K562 (cell line): ENCODE results near the gene DNAAF3. TPM values are rescaled to one million over a fixed set of nuclear protein-coding genes. Genes with fewer than 3 reads are reported as not detected.

ENCODE experiments used
- ATF1 ChIP-seq, 2 experiments: fragments of 450-650 bp in 1 of 2; IDR thresholded peaks; 2 replicates each; pipeline ENCODE4 v1.6.1; 2016; ENCODE audit warnings: missing compliant biosample characterization in 1 of 2, missing genetic modification characterization in 1 of 2
- EP300 ChIP-seq: IDR thresholded peaks from 2 replicates; pipeline ENCODE4 v1.6.1; 2012; ENCODE audit warnings: low read length, improper control_type of control experiment
- EP400 ChIP-seq: fragments of 450-650 bp; IDR thresholded peaks from 2 replicates; pipeline ENCODE4 v1.6.1; 2017; ENCODE audit warnings: antibody characterized with exemption, mild to moderate bottlenecking, moderate library complexity
- ESRRA ChIP-seq: fragments of 450-650 bp; IDR thresholded peaks from 2 replicates; pipeline ENCODE4 v1.6.1; 2014; ENCODE audit warnings: low read depth, mild to moderate bottlenecking, moderate library complexity, borderline replicate concordance
- FOXK2 ChIP-seq, 2 experiments: fragments of 450-650 bp; IDR thresholded peaks in 1 of 2; conservative IDR thresholded peaks in 1 of 2; 2 replicates each; pipeline ENCODE4 v1.6.1; 2016; ENCODE audit warnings: low read depth in 2 of 2, mild to moderate bottlenecking in 1 of 2
- GATA2 ChIP-seq: sonication (generic); formaldehyde crosslinking; IDR thresholded peaks from 2 replicates; pipeline ENCODE4 v1.4.0; 2020; ENCODE audit warnings: mild to moderate bottlenecking, missing genetic modification reagents
- HMG20A ChIP-seq: fragments of 450-650 bp; formaldehyde crosslinking; conservative IDR thresholded peaks from 2 replicates; pipeline ENCODE4 v1.4.0; 2020; ENCODE audit warnings: mild to moderate bottlenecking, mixed read lengths
- HSF4 ChIP-seq: fragments of 250-450 bp; sonication (Bioruptor Pico); IDR thresholded peaks from 2 replicates; pipeline ENCODE4 v2.1.2; 2022; ENCODE audit warnings: mild to moderate bottlenecking, moderate library complexity, borderline replicate concordance
- JUN ChIP-seq, 2 experiments: sonication (generic) in 1 of 2; formaldehyde crosslinking in 1 of 2; IDR thresholded peaks; 2 replicates each; pipeline versions ENCODE4 v1.6.1 to v1.8.0; 2012 to 2022; ENCODE audit warnings: borderline replicate concordance in 2 of 2, mild to moderate bottlenecking in 2 of 2, improper control_type of control experiment in 1 of 2, low read depth in 1 of 2, low read length in 1 of 2, missing genetic modification reagents in 1 of 2
- L3MBTL2 ChIP-seq: fragments of 450-650 bp; IDR thresholded peaks from 2 replicates; pipeline ENCODE4 v1.6.1; 2016; ENCODE audit warnings: mild to moderate bottlenecking, moderate library complexity
- NCOA4 ChIP-seq: fragments of 450-650 bp; IDR thresholded peaks from 2 replicates; pipeline ENCODE4 v1.6.1; 2018; ENCODE audit warnings: mild to moderate bottlenecking; ENCODE audit not compliant: partially characterized antibody
- NR2C2 ChIP-seq, 2 experiments: fragments of 200-800 bp in 1 of 2; sonication (Bioruptor generic) in 1 of 2; sonication (generic) in 1 of 2; formaldehyde crosslinking in 1 of 2; IDR thresholded peaks; 2 replicates each; pipeline versions ENCODE4 v1.6.1 to v1.8.0; 2016 to 2022; ENCODE audit warnings: mild to moderate bottlenecking in 1 of 2, missing compliant biosample characterization in 1 of 2, missing genetic modification characterization in 1 of 2, missing genetic modification reagents in 1 of 2
- PHF20 ChIP-seq: fragments of 450-650 bp; IDR thresholded peaks from 2 replicates; pipeline ENCODE4 v1.6.1; 2018; ENCODE audit not compliant: partially characterized antibody
- RBM17 ChIP-seq: fragments of 200-400 bp; formaldehyde crosslinking; IDR thresholded peaks from 2 replicates; pipeline ENCODE4 v1.6.1; 2017; ENCODE audit warnings: low read depth, mild to moderate bottlenecking, low read length, borderline replicate concordance
- RBM22 ChIP-seq: fragments of 200-400 bp; formaldehyde crosslinking; IDR thresholded peaks from 2 replicates; pipeline ENCODE4 v1.6.1; 2018; ENCODE audit warnings: low read length, low read depth; ENCODE audit not compliant: poor library complexity, severe bottlenecking
- SMARCA5 ChIP-seq: fragments of 450-650 bp; IDR thresholded peaks from 2 replicates; pipeline ENCODE4 v1.6.1; 2016
- ZNF224 ChIP-seq: sonication (generic); formaldehyde crosslinking; IDR thresholded peaks from 2 replicates; pipeline ENCODE4 v1.8.0; 2022; ENCODE audit warnings: mild to moderate bottlenecking, missing genetic modification reagents
- ZNF766 ChIP-seq: fragments of 200-800 bp; sonication (Bioruptor generic); conservative IDR thresholded peaks from 2 replicates; pipeline ENCODE4 v1.6.1; 2016; ENCODE audit warnings: missing genetic modification characterization, missing compliant biosample characterization
- ZNF780A ChIP-seq: fragments of 250-450 bp; sonication (Bioruptor Pico); IDR thresholded peaks from 2 replicates; pipeline ENCODE4 v1.5.0; 2021; ENCODE audit warnings: mild to moderate bottlenecking
- polyA plus RNA-seq, 8 experiments: library from polyadenylated mRNA; depleted of rRNA in 4 of 8; stranded (reverse) in 5 of 8; unstranded in 3 of 8; fragments of >200 nt; fragmentation: Nextera tagmentation in 2 of 8; fragmentation: Illumina TruSeq in 1 of 8; extraction: Ambion mirVana in 2 of 8; extraction: Trizol in 1 of 8; gene quantifications; 2 replicates each; pipeline versions ENCODE4 v1.2.1 to v1.2.3, GENCODE V29; 2011 to 2014; ENCODE audit warnings: inconsistent platforms in 1 of 8, missing spikeins in 1 of 8
- total RNA-seq, 7 experiments: library from RNA; depleted of rRNA in 6 of 7; stranded (reverse); fragments of >200 nt in 6 of 7; fragmentation: Illumina TruSeq in 2 of 7; extraction: Trizol in 2 of 7; gene quantifications; 2 replicates each; pipeline versions ENCODE4 v1.2.1 to v1.2.3, GENCODE V29; 2011 to 2021; ENCODE audit warnings: low replicate concordance in 1 of 7
- TF ChIP-seq, protein P1 (sequence below), 2 experiments: fragments of 450-650 bp in 1 of 2; sonication (generic) in 1 of 2; formaldehyde crosslinking in 1 of 2; IDR thresholded peaks; 2 replicates each; pipeline versions ENCODE4 v1.7.1 to v1.9.0; 2016 to 2022; ENCODE audit warnings: inconsistent platforms in 1 of 2, mild to moderate bottlenecking in 1 of 2, missing genetic modification reagents in 1 of 2

DNAAF3 gene
- total and polyA plus RNA-seq, 9 of the 15 experiments (the other 6 are each of a cell fraction or from before 2014, with no cell fraction given), result 21.6 to 61.5 (median 43.0) TPM

DNA sequence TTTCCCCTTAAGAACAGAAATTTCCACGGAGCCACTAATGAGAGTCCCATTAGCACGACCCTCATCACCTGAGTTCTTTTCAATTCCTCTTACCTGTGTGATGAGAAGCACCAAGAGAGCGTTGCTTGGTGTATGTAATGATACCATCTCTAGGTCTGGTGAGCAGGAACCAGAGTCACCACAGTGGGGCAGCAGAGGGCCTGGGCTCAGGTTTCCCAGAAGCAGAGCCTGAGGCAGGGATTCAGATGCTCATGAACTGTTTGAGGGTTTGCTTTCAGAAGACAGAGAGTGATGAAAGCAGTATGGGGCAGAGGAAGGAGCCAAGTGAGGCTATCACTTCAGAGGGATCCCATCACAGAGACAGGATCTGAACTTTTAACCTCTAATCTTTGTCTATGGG, 46.0 kb upstream of the DNAAF3 start (continued):
- TF ChIP-seq RBM17 (no peak), HSF4 (CRISPR knock-in tag) (no peak), RBM22 (no peak), ZNF224 (CRISPR knock-in tag) (no peak), SMARCA5 (no peak), FOXK2 (conservative IDR thresholded peaks at IDR 0.05 in 1 of 2, IDR thresholded peaks at IDR 0.05 in 1 of 2; ENCODE audit: low read depth in 2 of 2) (no peak), PHF20 (no peak), L3MBTL2 (peak; percentile 59; the same call in 1 of the 2 replicates), EP400 (peak; percentile 46), HMG20A (CRISPR knock-in tag) (no peak), JUN (IDR thresholded peaks at IDR 0.05; ENCODE audit: borderline replicate concordance, low read depth, low read length) (no peak), JUN (CRISPR knock-in tag; IDR thresholded peaks at IDR 0.05; ENCODE audit: borderline replicate concordance) (no peak), NCOA4 (no peak), ZNF766 (peak; percentile 73; the same call in 1 of the 2 replicates), EP300 (peak; percentile 50), ZNF780A (no peak), ATF1 (CRISPR knock-in tag; IDR thresholded peaks at IDR 0.05) (no peak), ATF1 (tag; IDR thresholded peaks at IDR 0.05) (peak; percentile 39; the same call in 1 of the 2 replicates), NR2C2 (CRISPR knock-in tag; IDR thresholded peaks at IDR 0.05) (no peak), NR2C2 (tag; IDR thresholded peaks at IDR 0.05) (peak; percentile 54; the same call in 1 of the 2 replicates), ESRRA (no peak; the same call in 1 of the 2 replicates), GATA2 (CRISPR knock-in tag) (peak; percentile 94)
- TF ChIP-seq, protein P1, sequence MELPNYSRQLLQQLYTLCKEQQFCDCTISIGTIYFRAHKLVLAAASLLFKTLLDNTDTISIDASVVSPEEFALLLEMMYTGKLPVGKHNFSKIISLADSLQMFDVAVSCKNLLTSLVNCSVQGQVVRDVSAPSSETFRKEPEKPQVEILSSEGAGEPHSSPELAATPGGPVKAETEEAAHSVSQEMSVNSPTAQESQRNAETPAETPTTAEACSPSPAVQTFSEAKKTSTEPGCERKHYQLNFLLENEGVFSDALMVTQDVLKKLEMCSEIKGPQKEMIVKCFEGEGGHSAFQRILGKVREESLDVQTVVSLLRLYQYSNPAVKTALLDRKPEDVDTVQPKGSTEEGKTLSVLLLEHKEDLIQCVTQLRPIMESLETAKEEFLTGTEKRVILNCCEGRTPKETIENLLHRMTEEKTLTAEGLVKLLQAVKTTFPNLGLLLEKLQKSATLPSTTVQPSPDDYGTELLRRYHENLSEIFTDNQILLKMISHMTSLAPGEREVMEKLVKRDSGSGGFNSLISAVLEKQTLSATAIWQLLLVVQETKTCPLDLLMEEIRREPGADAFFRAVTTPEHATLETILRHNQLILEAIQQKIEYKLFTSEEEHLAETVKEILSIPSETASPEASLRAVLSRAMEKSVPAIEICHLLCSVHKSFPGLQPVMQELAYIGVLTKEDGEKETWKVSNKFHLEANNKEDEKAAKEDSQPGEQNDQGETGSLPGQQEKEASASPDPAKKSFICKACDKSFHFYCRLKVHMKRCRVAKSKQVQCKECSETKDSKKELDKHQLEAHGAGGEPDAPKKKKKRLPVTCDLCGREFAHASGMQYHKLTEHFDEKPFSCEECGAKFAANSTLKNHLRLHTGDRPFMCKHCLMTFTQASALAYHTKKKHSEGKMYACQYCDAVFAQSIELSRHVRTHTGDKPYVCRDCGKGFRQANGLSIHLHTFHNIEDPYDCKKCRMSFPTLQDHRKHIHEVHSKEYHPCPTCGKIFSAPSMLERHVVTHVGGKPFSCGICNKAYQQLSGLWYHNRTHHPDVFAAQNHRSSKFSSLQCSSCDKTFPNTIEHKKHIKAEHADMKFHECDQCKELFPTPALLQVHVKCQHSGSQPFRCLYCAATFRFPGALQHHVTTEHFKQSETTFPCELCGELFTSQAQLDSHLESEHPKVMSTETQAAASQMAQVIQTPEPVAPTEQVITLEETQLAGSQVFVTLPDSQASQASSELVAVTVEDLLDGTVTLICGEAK (IDR thresholded peaks at IDR 0.05), result no peak
- TF ChIP-seq, protein P1 (CRISPR knock-in tag; IDR thresholded peaks at IDR 0.05), result no peak
